Lung microvascular endothelial cell (primary cell): ENCODE results near the gene HES6. TPM values are rescaled to one million over a fixed set of nuclear protein-coding genes. Genes with fewer than 3 reads are reported as not detected.

ENCODE experiments used
- DNase-seq, 2 donors: peaks; one replicate each; pipeline versions ENCODE4 v3.0.0 to v3.0.0-alpha.2; 2010; ENCODE audit warnings: low read depth in 2 of 2
- total RNA-seq: library from RNA; depleted of rRNA; stranded (reverse); fragments of >200 nt; gene quantifications from 2 replicates; pipeline ENCODE4 v1.2.1, GENCODE V29; 2014

Gene HES6
- 1.5 and 2.6 TPM in 2 replicates for total RNA-seq

GRCh38 chr2:238239863-238240756, at the start of gene HES6:
TSS of gene HES6 (minus strand) at chr2:238240038. CDS start at chr2:238239905, 133 bp downstream.
- DNase-seq: peak; percentile 90

- no peak for DNase-seq
Measured at GRCh38 chr2:238289574-238289973, 49.7 kb upstream of the HES6 start.

- peak; percentile 98 to 99 for DNase-seq
Measured at GRCh38 chr2:238288650-238289573, 49.1 kb upstream of the HES6 start.

- peak; percentile 80 to 82 for DNase-seq
Measured at GRCh38 chr2:238287737-238288649, 48.2 kb upstream of the HES6 start, which contains the start of gene PER2. TSS of gene PER2 (minus strand) at chr2:238288610. CDS start at chr2:238277936, 10,674 bp downstream.

GRCh38 chr2:238286987-238287736, 47.3 kb upstream of the HES6 start:
- no peak for DNase-seq

- DNase-seq: peak in 1 of 2 donors; percentile 41
Measured at GRCh38 chr2:238286551-238286950, 46.7 kb upstream of the HES6 start.

- DNase-seq: no peak
Measured at GRCh38 chr2:238286095-238286494, 46.3 kb upstream of the HES6 start.

- peak; percentile 39 to 40 for DNase-seq
Measured at GRCh38 chr2:238285653-238286082, 45.8 kb upstream of the HES6 start.

GRCh38 chr2:238284802-238285515, 45.1 kb upstream of the HES6 start:
- DNase-seq: no peak

GRCh38 chr2:238282861-238283738, 43.3 kb upstream of the HES6 start:
- no peak for DNase-seq

- DNase-seq: no peak
Measured at GRCh38 chr2:238281826-238282480, 42.1 kb upstream of the HES6 start.

GRCh38 chr2:238280083-238280825, 40.4 kb upstream of the HES6 start:
- no peak for DNase-seq

GRCh38 chr2:238279324-238279682, 39.5 kb upstream of the HES6 start:
- DNase-seq: no peak

- DNase-seq: no peak
Measured at GRCh38 chr2:238278626-238279323, 38.9 kb upstream of the HES6 start.

GRCh38 chr2:238277695-238278094, 37.9 kb upstream of the HES6 start:
- DNase-seq: no peak

- DNase-seq: no peak
Measured at GRCh38 chr2:238274152-238274865, 34.5 kb upstream of the HES6 start.
